Erythroblast (primary cell): Measurements from ENCODE around the gene TMEM233.

Experiments
- DNase-seq, 2 experiments: peaks; one replicate each; lab custom pipeline; 2025; lab: John Stamatoyannopoulos, UW
- GATA1 ChIP-seq: IDR thresholded peaks from 2 replicates; pipeline ENCODE4 v1.6.1; 2011; ENCODE audit warnings: low read depth, mild to moderate bottlenecking, control low read depth, low read length, moderate library complexity
- POLR2A ChIP-seq: IDR thresholded peaks from 2 replicates; pipeline ENCODE4 v1.6.1; 2011; ENCODE audit warnings: mild to moderate bottlenecking, low read length

The TMEM233 gene

DNA sequence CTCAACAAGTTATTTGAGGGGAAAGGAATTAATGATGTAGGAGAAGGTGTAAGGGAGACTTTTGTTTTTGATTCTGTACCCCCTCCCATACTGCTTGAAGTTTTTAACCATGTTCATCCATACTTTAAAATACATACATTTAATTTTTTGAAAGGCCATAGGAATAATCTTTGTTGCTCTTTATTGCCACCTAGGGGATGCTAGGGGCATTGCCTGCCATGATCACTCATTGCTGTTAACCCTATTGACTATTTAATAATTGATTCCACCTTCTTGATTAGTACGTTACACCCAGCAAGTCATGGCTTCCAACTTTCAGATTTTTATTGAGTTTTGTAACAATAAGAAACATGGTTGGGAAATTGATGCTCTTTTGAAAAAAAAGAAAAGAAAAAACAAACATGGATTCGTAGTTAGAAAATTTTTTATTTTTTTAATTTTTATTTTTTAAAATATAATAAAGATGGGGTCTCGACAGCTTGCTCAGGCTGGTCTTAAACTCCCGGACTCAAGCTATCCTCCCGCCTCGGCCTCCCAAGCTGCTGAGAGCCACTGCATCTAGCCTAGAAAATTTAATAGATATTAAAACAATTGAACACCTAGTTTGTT is 65.8 kb downstream of the TMEM233 start:
- peak; percentile 63 to 78 for DNase-seq
- TF ChIP-seq POLR2A (no peak), GATA1 (no peak)

DNA sequence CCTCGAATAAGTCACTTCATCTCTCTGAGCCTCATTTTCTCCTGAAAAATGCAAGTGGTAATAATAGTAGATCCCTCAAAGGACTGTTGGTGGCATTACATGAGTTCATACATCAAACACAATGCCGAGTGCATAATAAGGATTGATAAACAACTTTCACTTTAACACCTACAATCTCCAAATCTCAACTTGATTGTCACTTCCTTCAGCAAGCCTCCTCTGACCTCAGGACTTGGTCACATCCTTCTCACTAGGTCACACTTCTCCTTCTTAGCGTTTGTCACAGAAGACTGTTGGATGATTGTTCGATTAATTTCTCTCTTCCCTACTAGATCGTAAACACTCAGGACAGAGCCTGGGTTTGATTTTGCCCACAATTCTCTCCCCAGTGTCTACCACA is 66.5 kb downstream of the TMEM233 start:
- TF ChIP-seq GATA1 (no peak), POLR2A (no peak)
- DNase-seq = no peak

DNA sequence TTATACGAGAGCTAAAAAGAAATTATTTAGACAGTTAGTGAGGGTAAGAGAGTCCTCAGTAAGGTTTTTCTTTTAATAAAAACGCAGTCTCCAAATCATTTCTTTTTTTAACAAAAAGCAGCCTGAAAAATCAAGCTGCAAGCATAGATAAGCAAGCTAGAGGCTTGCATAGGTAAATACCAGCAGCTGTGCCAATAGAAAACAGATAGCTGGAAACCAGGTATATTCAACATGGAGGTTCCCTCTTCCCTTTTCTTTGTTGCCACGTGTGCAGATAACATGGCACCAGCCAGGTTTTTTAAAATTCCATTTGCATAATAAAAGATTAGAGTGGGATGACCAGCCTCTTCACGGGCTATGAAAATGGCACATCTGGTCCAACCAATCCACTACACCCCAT is 68.3 kb downstream of the TMEM233 start:
- TF ChIP-seq POLR2A = no peak
- no peak for TF ChIP-seq GATA1
- no peak for DNase-seq

DNA sequence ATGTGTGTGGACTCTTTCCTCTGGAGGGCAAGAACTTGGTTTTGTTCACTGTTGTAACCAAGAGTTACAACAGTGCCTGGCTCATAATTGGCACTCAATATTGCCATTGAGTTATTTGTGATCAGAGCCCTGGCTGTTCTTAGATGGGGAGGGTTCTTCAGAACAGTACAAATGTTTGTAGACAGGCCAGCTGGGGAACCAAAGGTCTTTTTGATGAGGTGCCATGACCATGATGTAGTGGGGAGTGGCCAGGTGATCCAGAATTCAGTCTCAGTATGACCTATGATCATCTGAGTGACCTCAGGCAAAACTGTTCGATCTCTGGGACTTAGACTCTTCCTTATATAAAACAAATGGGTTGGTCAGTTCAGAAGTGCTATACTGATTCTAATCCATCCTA is 71.1 kb downstream of the TMEM233 start:
- peak; percentile 45 to 62 for DNase-seq
- TF ChIP-seq GATA1 (no peak), POLR2A (no peak)

DNA sequence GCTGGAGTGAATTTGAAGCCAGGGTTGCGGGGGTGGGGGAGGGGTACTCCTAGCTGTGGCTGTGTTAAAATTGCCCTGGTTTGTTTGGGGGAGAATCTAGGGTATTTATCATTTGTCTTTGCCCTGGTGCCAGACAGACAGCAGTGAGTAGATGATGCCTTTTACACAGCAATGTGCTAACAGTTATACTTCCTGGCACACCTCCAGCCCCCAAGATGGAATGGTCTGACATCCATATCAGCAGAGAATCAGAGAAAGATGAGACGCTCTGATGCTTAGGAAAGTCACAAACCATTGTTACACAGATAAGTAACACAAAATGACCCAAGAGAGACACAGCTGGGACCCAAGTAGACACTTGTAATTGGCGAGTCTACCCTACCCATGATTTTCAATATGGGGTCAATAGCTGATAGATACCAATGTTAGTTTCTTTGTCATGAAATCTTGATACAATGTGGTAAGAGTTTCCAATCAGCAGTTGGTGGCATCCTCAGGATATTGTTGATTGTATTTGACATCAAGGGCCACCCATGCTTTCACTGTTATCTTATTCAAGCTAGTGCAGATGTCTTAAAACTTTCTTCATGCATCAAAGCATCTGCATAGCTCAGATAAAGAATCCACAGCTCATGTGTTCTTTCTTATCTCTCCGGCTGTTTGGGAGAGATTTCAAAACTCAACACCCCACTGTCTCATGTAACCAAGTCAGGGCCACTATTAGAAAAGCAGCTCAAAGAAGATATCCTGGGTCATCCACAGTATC is 71.8 kb downstream of the TMEM233 start:
- peak; percentile 100 for TF ChIP-seq GATA1
- TF ChIP-seq POLR2A = peak; percentile 65
- peak; percentile 93 to 99 for DNase-seq

DNA sequence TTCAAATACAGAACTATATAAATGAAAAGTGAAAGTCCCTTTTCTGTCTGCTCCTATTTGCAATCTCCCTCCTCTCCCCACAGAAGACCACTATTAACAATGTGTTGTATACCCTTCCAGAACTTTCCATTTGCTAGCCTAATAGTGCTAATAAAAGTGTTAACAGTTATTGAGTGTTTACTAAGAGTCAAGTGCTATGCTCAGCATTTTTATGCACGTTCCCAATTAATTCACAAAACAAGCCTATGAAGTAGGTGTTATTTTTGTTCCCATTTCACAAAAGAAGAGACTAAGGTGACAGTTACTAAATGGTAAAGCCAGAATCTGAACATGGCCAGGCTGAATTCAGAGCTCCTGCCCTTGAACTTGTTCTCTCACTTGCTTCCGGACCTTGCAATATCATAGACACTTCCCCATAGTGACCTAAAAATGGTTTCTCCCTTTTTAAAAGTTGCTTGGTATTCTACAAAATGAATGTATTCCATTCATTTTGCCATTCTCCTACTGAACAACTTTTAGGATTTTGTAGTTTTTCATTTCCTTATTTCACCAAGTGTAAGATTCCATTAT is 72.7 kb downstream of the TMEM233 start:
- TF ChIP-seq GATA1 (no peak), POLR2A (no peak)
- peak in 1 of 2 experiments; percentile 70 for DNase-seq

DNA sequence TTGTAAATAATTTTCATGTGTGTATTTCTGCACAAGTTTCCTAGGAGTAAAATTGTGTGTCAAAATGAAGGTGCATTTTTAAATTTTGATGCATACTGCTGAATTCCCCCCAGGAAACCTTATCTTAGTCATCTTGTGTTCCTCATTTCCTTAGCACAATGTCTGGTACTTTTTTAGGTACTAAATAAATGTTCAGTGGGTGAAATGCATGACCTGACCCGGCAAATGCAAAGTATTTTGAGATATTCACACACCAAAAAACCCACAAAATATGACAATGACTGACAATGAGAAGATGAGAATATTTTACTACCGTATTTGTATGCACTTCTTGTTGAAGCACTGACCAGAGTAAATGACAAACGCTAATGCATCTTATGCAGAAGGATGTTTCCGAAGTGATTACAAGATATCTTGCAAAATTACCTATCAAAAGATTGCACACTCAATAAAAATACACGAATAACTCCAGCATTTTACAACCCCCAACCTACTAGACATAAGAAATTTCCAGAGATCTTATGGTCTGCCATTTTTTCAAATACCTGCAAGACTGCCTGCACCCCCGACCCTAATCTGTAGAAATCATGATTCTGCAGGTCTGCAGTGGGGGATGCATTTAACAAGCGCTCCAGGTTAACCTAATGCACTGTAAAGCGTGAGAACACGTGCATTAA is 73.5 kb downstream of the TMEM233 start:
- no peak for DNase-seq
- no peak for TF ChIP-seq GATA1
- no peak for TF ChIP-seq POLR2A

DNA sequence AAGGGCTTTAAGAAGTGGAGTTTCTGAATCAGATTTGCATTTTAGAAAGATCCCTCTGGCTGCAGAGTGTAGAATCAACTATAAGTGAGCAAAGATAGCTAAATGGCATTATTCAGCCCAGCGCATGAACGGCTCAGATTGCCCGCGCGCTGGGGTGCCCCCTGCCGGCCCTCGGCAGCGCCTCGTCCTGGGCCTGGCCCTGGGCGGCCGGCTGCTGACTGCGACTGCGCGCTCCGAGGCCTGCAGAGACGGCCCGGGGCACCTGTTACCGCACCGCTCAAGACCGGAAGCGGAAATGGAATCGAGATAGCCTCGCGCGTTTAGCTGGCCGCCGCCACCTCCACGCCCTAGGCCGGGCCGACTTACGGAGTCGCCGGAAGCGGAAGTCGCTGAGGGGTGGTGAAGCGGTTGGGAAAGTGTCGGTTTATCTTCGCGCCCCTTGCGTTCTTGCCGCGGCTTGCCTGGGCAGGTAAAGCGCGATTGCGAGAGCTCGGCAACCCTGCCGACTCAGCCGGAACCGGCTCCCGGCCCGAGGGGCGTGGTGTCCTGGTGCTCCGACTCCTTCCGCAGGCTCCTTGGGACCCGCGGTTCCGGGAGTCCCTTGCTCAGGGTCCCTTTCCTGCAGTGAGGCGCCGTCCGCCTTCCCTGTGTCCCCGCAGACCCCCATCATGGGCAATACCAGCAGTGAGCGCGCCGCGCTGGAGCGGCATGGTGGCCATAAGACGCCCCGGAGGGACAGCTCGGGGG is 74.2 kb downstream of the TMEM233 start, which contains the start of gene PRKAB1:
Gene PRKAB1 (plus strand): TSS at position 557 of the 747 bp plus-strand sequence. CDS start 112 bp downstream, at position 669.
- TF ChIP-seq GATA1 (no peak), POLR2A (peak; percentile 97)
- peak; percentile 100 for DNase-seq

DNA sequence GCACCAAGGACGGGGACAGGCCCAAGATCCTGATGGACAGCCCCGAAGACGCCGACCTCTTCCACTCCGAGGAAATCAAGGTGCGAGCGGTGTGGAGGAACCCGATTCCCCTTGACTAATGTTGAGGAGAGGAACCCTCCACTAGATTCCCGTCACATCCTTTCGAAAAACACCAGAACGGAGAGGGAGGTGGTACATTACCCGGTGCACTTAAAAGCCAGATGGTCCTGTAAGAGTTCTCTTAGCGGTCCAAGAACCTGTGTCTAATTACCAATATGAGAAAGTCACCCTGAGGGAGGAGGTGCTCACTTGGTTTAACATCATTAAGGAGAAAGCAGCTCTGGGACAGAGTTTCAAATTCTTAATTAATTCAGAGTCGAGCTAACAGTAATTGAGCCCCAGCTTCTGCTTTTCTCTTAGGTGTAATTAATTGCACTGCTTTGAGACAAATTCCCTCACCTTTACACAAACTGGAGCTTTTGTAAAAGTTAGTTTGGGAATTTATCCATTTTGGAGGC is 74.8 kb downstream of the TMEM233 start:
- no peak for DNase-seq

DNA sequence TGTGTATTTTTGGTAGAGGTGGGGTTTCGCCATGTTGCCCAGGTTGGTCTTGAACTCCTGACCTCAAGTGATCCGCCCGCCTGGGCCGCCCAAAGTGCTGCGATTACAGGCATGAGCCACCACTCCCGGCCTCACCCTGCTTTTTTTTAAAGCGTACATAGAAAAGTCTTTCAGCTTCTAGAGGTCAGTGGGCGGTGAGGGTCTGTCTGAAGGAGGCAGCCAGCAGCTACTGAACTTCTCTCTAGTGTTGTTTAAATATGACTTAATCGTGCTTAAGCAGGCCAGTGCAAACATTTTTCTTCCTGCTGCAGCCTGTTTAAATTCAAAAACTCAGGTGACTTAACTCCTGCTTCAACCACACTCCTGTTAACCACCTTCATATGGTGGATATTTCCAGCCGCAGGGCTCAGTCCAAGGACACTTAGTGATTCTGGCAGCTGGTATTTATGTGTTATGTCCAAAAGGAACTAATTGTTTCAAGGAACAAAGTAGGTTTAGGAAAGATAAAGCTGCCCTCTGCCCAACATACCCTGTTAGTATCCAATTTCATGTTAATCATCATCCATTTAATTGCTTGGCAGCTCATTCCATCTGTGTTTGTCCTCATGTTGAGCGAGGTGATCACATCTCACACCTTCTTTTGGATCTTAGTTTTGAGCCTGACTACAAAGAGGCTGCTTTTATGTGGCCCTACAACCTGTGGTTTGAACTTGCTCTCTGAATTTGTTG is 76.3 kb downstream of the TMEM233 start:
- peak; percentile 54 to 57 for DNase-seq

More for the DNA sequence above, 74.8 kb downstream of the TMEM233 start:
- TF ChIP-seq GATA1 = no peak
- TF ChIP-seq POLR2A = no peak

DNA sequence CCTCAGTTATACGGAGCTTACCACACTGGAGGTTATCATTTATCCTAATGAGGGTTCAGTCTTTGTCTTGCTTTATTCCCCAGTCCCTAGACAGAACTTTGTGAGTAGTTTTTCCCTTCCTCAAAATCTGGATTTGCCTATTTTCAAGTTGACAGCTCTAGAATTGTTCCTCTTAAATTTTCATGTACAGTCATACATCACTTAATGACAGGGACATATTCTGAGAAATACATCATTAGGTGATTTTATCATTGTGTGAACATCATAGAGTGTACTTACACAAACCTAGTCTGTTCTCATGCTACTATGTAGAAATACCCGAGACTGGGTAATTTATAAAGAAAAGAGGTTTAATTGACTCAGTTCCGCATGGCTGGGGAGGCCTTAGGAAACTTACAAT is 77.5 kb downstream of the TMEM233 start:
- DNase-seq = no peak
- TF ChIP-seq POLR2A = peak; percentile 15
- TF ChIP-seq GATA1 = no peak

More for the DNA sequence above, 76.3 kb downstream of the TMEM233 start:
- TF ChIP-seq GATA1 = no peak
- peak; percentile 21 for TF ChIP-seq POLR2A

DNA sequence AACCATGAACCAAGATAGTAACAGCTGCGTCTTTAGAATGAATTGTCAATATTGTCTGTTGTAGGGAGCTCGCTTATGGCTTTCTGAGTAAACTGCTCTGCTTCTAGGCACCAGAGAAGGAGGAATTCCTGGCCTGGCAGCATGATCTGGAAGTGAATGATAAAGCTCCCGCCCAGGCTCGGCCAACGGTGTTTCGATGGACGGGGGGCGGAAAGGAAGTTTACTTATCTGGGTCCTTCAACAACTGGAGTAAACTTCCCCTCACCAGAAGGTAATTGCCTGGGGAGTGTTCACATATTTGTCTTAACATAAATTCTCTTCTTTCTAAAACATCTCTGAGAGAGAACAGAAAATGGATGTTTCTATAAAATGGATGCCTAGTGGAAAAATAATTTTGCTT is 78.6 kb downstream of the TMEM233 start:
- no peak for TF ChIP-seq GATA1
- TF ChIP-seq POLR2A = no peak
- peak; percentile 46 to 66 for DNase-seq
